H1 (cell line): ENCODE measurements around the gene LYZ. TPM values are rescaled to one million over a fixed set of nuclear protein-coding genes. Genes with fewer than 3 reads are reported as not detected.

Experiments used
- CTCF ChIA-PET: fragments of 300-600 bp; sonication (Branson Sonifier 250); formaldehyde crosslinking; loops from one replicate; lab custom pipeline; 2021; ENCODE audit not compliant: partially characterized antibody; lab: Charles Lee
- POLR2A ChIA-PET: fragments of 300-600 bp; sonication (Branson Sonifier 250); formaldehyde crosslinking; loops from one replicate; lab custom pipeline; 2021; ENCODE audit warnings: inconsistent platforms; ENCODE audit not compliant: partially characterized antibody; lab: Charles Lee
- DNase-seq, 2 experiments: peaks; one replicate each; pipeline versions ENCODE4 v3.0.0 to v3.0.0-alpha.2; 2010 to 2022; ENCODE audit warnings: low spot score in 2 of 2, low read depth in 1 of 2, mixed read lengths in 1 of 2
- FAIRE-seq: peaks from 2 replicates; lab custom pipeline; 2011; peaks lifted over from hg19 to GRCh38; lab: Jason Lieb, UNC
- H2AFZ ChIP-seq: 2 replicates; pipeline ENCODE4 v1.8.1; 2012; ENCODE audit warnings: low read length, inconsistent platforms
- H2AK5ac ChIP-seq: 2 replicates; pipeline ENCODE4 v1.6.1; 2013; ENCODE audit warnings: low read depth, low read length
- H2BK120ac ChIP-seq: replicated peaks from 2 replicates; pipeline ENCODE3; 2013; ENCODE audit warnings: low read depth, low read length, inconsistent platforms
- H2BK12ac ChIP-seq: 2 replicates; pipeline ENCODE4 v1.6.1; 2013; ENCODE audit warnings: low read depth, low read length
- H2BK15ac ChIP-seq: 2 replicates; pipeline ENCODE4 v1.6.1; 2013; ENCODE audit warnings: low read length
- H2BK20ac ChIP-seq: 2 replicates; pipeline ENCODE4 v1.6.1; 2013; ENCODE audit warnings: low read length
- H2BK5ac ChIP-seq: 2 replicates; pipeline ENCODE4 v1.6.1; 2013; ENCODE audit warnings: low read depth, low read length
- H3K14ac ChIP-seq: 2 replicates; pipeline ENCODE4 v1.6.1; 2013; ENCODE audit warnings: inconsistent platforms; ENCODE audit not compliant: insufficient read length
- H3K18ac ChIP-seq: 2 replicates; pipeline ENCODE4 v1.6.1; 2013; ENCODE audit warnings: low read length; ENCODE audit errors: extremely low read depth
- H3K23ac ChIP-seq: 2 replicates; pipeline ENCODE4 v1.6.1; 2013; ENCODE audit warnings: inconsistent platforms; ENCODE audit not compliant: insufficient read length
- H3K23me2 ChIP-seq: 2 replicates; pipeline ENCODE4 v1.6.1; 2013; ENCODE audit warnings: low read depth, low read length
- H3K27ac ChIP-seq: 2 replicates; pipeline ENCODE4 v1.6.1; 2011; ENCODE audit warnings: low read depth, low read length, inconsistent platforms
- H3K27me3 ChIP-seq, 4 experiments: replicated peaks in 1 of 4; 1 replicate in 1 of 4; 2 replicates in 3 of 4; pipeline versions ENCODE4 v1.6.1 to v1.8.1; 2011 to 2013; ENCODE audit warnings: low read length in 3 of 4, mild to moderate bottlenecking in 3 of 4, inconsistent platforms in 2 of 4, mixed read lengths in 2 of 4, moderate library complexity in 1 of 4; ENCODE audit not compliant: control insufficient read depth in 3 of 4, insufficient read depth in 3 of 4; ENCODE audit errors: extremely low read depth in 1 of 4
- H3K36me3 ChIP-seq, 4 experiments: 2 replicates each; pipeline versions ENCODE4 v1.6.1 to v1.8.1; 2011 to 2013; ENCODE audit warnings: mild to moderate bottlenecking in 4 of 4, low read length in 3 of 4, moderate library complexity in 2 of 4, control low read depth in 1 of 4, inconsistent platforms in 1 of 4; ENCODE audit not compliant: insufficient read depth in 4 of 4, control insufficient read depth in 2 of 4
- H3K4ac ChIP-seq: replicated peaks from 2 replicates; pipeline ENCODE3; 2013; ENCODE audit warnings: low read length, low read depth, mixed read lengths, inconsistent platforms; ENCODE audit not compliant: insufficient read length
- H3K4me1 ChIP-seq, 4 experiments: replicated peaks in 1 of 4; 1 replicate in 1 of 4; 2 replicates in 3 of 4; pipeline versions ENCODE4 v1.6.1 to v1.8.1; 2011 to 2013; ENCODE audit warnings: low read length in 3 of 4, inconsistent platforms in 2 of 4, mixed read lengths in 1 of 4; ENCODE audit not compliant: insufficient read depth in 4 of 4, control insufficient read depth in 3 of 4
- H3K4me2 ChIP-seq, 2 experiments: 2 replicates each; pipeline versions ENCODE4 v1.6.1 to v1.8.1; 2011 to 2013; ENCODE audit warnings: low read depth in 2 of 2, low read length in 2 of 2, control low read depth in 1 of 2, inconsistent platforms in 1 of 2, mild to moderate bottlenecking in 1 of 2; ENCODE audit not compliant: insufficient read depth in 1 of 2
- H3K4me3 ChIP-seq, 4 experiments: fragments of 200-600, 300-600 bp in 1 of 4; sonication (generic), shearing (Covaris generic), sonication (Bioruptor Twin) in 1 of 4; 2 replicates each; pipeline versions ENCODE4 v1.5.1 to v1.8.1; 2011 to 2016; ENCODE audit warnings: low read length in 4 of 4, low read depth in 3 of 4, control low read depth in 2 of 4, inconsistent platforms in 2 of 4, mild to moderate bottlenecking in 2 of 4, mixed read lengths in 1 of 4, moderate library complexity in 1 of 4; ENCODE audit not compliant: insufficient read depth in 2 of 4; ENCODE audit errors: extremely low read depth in 1 of 4
- H3K56ac ChIP-seq: replicated peaks from 2 replicates; pipeline ENCODE3; 2013; ENCODE audit warnings: low read depth, mild to moderate bottlenecking, mixed read lengths, low read length, inconsistent platforms; ENCODE audit not compliant: insufficient read length
- H3K79me1 ChIP-seq: 2 replicates; pipeline ENCODE4 v1.6.1; 2013; ENCODE audit warnings: low read depth, low read length, control low read depth
- H3K79me2 ChIP-seq, 2 experiments: 2 replicates each; pipeline versions ENCODE4 v1.6.1 to v1.8.1; 2012 to 2013; ENCODE audit warnings: low read length in 2 of 2, mild to moderate bottlenecking in 2 of 2, inconsistent platforms in 1 of 2; ENCODE audit not compliant: insufficient read depth in 2 of 2, control insufficient read depth in 1 of 2
- H3K9ac ChIP-seq, 4 experiments: replicated peaks in 1 of 4; 1 replicate in 1 of 4; 2 replicates in 3 of 4; pipeline versions ENCODE4 v1.6.1 to v1.8.1; 2011 to 2013; ENCODE audit warnings: low read depth in 3 of 4, low read length in 3 of 4, control low read depth in 2 of 4, mild to moderate bottlenecking in 2 of 4, moderate library complexity in 2 of 4, inconsistent platforms in 1 of 4; ENCODE audit errors: extremely low read depth in 1 of 4
- H3K9me3 ChIP-seq, 2 experiments: 2 replicates each; pipeline versions ENCODE4 v1.6.1 to v1.8.1; 2012 to 2013; ENCODE audit warnings: mild to moderate bottlenecking in 2 of 2, moderate library complexity in 2 of 2, control low read depth in 1 of 2, inconsistent platforms in 1 of 2, low read depth in 1 of 2, low read length in 1 of 2, mixed read lengths in 1 of 2; ENCODE audit not compliant: insufficient read depth in 2 of 2
- H4K20me1 ChIP-seq, 2 experiments: replicated peaks in 1 of 2; 2 replicates each; pipeline versions ENCODE3 to v1.8.1; 2011 to 2013; ENCODE audit warnings: inconsistent platforms in 2 of 2, low read length in 2 of 2, mild to moderate bottlenecking in 1 of 2; ENCODE audit not compliant: insufficient read depth in 2 of 2, control insufficient read depth in 1 of 2
- H4K5ac ChIP-seq: 2 replicates; pipeline ENCODE4 v1.6.1; 2013; ENCODE audit warnings: low read length, low read depth, mixed read lengths, inconsistent platforms; ENCODE audit not compliant: insufficient read length
- H4K8ac ChIP-seq: 2 replicates; pipeline ENCODE4 v1.8.0; 2013; ENCODE audit warnings: mild to moderate bottlenecking, moderate library complexity, low read length, inconsistent platforms; ENCODE audit not compliant: insufficient read depth; ENCODE audit errors: extremely low read depth
- H4K91ac ChIP-seq: replicated peaks from 2 replicates; pipeline ENCODE3; 2013; ENCODE audit warnings: low read length, mixed read lengths, inconsistent platforms; ENCODE audit not compliant: insufficient read length
- ASH2L ChIP-seq: fragments of 200-600, 300-600 bp; sonication (generic); IDR thresholded peaks from one replicate; pipeline ENCODE4 v1.7.1; 2017; ENCODE audit warnings: low read length
- CREB1 ChIP-seq: IDR thresholded peaks from 2 replicates; pipeline ENCODE4 v1.6.1; 2012; ENCODE audit warnings: inconsistent platforms
- EGR1 ChIP-seq: IDR thresholded peaks from 2 replicates; pipeline ENCODE4 v1.6.1; 2011; ENCODE audit warnings: low read depth, low read length, borderline replicate concordance
- EP300 ChIP-seq, 2 experiments: IDR thresholded peaks; 1 replicate in 1 of 2; 2 replicates in 1 of 2; pipeline ENCODE4 v1.6.1; 2011 to 2012; ENCODE audit warnings: low read depth in 2 of 2, low read length in 2 of 2, mild to moderate bottlenecking in 2 of 2, borderline replicate concordance in 1 of 2, inconsistent platforms in 1 of 2, moderate library complexity in 1 of 2
- FOSL1 ChIP-seq: IDR thresholded peaks from 2 replicates; pipeline ENCODE4 v1.6.1; 2011; ENCODE audit warnings: mild to moderate bottlenecking, low read depth, low read length, moderate library complexity; ENCODE audit not compliant: insufficient read depth
- KDM4A ChIP-seq: IDR thresholded peaks from one replicate; pipeline ENCODE4 v1.7.1; 2012; ENCODE audit warnings: low read depth, mild to moderate bottlenecking, moderate library complexity, low read length, inconsistent platforms; ENCODE audit not compliant: severe bottlenecking
- NANOG ChIP-seq: IDR thresholded peaks from 2 replicates; pipeline ENCODE4 v1.6.1; 2011; ENCODE audit warnings: low read length, low read depth, mild to moderate bottlenecking, inconsistent platforms; ENCODE audit not compliant: insufficient read depth, poor library complexity, severe bottlenecking
- NRF1 ChIP-seq: IDR thresholded peaks from 2 replicates; pipeline ENCODE4 v1.6.1; 2011; ENCODE audit warnings: mild to moderate bottlenecking, low read depth, low read length, improper control_type of control experiment
- PHF8 ChIP-seq: fragments of 200-600 bp; sonication (generic); conservative IDR thresholded peaks from 2 replicates; pipeline ENCODE4 v1.7.1; 2012; ENCODE audit warnings: low read depth, mild to moderate bottlenecking, inconsistent platforms, low read length, moderate library complexity
- SIN3A ChIP-seq, 2 experiments: IDR thresholded peaks in 1 of 2; conservative IDR thresholded peaks in 1 of 2; 2 replicates each; pipeline ENCODE4 v1.6.1; 2011 to 2012; ENCODE audit warnings: low read length in 2 of 2, improper control_type of control experiment in 1 of 2, low read depth in 1 of 2, mild to moderate bottlenecking in 1 of 2
- SRF ChIP-seq: IDR thresholded peaks from 2 replicates; pipeline ENCODE4 v1.6.1; 2011; ENCODE audit warnings: mild to moderate bottlenecking, low read depth, low read length, moderate library complexity
- SUZ12 ChIP-seq: fragments of 200-600 bp; sonication (generic); IDR thresholded peaks from 2 replicates; pipeline ENCODE4 v1.6.1; 2012; ENCODE audit warnings: mild to moderate bottlenecking, inconsistent platforms, low read length, moderate library complexity, mixed read lengths
- TBP ChIP-seq: IDR thresholded peaks from 2 replicates; pipeline ENCODE4 v1.6.1; 2011; ENCODE audit warnings: low read depth, low read length, improper control_type of control experiment
- WGBS, 2 experiments: shearing (Covaris generic) in 1 of 2; methylation state at CpG; one replicate each; pipeline versions ENCODE4 v1.1.6 to v1.1.7; 2013 to 2015; ENCODE audit warnings: low lambda C conversion rate in 2 of 2, mixed read lengths in 2 of 2, inconsistent platforms in 1 of 2, low coverage in 1 of 2, missing lambda C conversion rate in 1 of 2; ENCODE audit not compliant: insufficient replicate concordance in 2 of 2, insufficient coverage in 1 of 2, insufficient read length in 1 of 2; ENCODE audit errors: extremely low coverage in 1 of 2, missing lambda C conversion rate in 1 of 2; 5-methylcytosine and 5-hydroxymethylcytosine counted together
- polyA plus RNA-seq, 7 experiments: library from polyadenylated mRNA; depleted of rRNA in 3 of 7; stranded (reverse) in 5 of 7; unstranded in 2 of 7; fragments of >200 nt in 5 of 7; fragments of 200-250 nt in 2 of 7; gene quantifications; 1 replicate in 5 of 7; 2 replicates in 1 of 7; 4 replicates in 1 of 7; pipeline versions ENCODE4 v1.2.1 to v1.2.3, GENCODE V29; 2011 to 2013; ENCODE audit warnings: missing spikeins in 2 of 7, mixed read lengths in 2 of 7
- total RNA-seq: library from RNA; stranded (reverse); fragmentation: NEBNext Ultra II Directional; extraction: Animal tissue kit (Norgen Biotek cat#: 25700); gene quantifications from 2 replicates; pipeline ENCODE4 v1.2.1, GENCODE V29; 2021

Gene LYZ
- total and polyA plus RNA-seq, 2 of the 8 experiments (the other 6 are each of a cell fraction or from before 2014, with no cell fraction given) = not detected

- 94% methylated on average over 1 of the region's 1 CpG; no CpG with 5 or more reads in 1 of the 2 experiments for WGBS, 2 experiments
- Histone ChIP-seq H3K4ac (no peak overlapping the region), H4K91ac (no peak overlapping the region), H2BK12ac (no peak overlapping the region), H3K4me3 (no peak overlapping the region), H2AK5ac (no peak overlapping the region), H3K4me1 (peaks cover 0 to 4% (median 0%) of the 10 kb centered on the region in 4 experiments; a peak in 2 of 7 replicates), H2BK15ac (no peak overlapping the region), H3K56ac (no peak overlapping the region), H3K9ac (no peak overlapping the region), H3K27ac (no peak overlapping the region), H3K27me3 (no peaks in the 10 kb centered on the region), H3K79me2 (no peaks in the 10 kb centered on the region), H3K18ac (no peak overlapping the region), H3K9me3 (peaks cover 6 to 8% of the 10 kb centered on the region in 2 experiments; a peak in 2 of 4 replicates), H3K23me2 (no peaks in the 10 kb centered on the region), H3K14ac (no peak overlapping the region), H4K20me1 (no peaks in the 10 kb centered on the region), H2BK120ac (no peak overlapping the region), H4K8ac (no peak overlapping the region), H4K5ac (no peak overlapping the region), H3K23ac (no peak overlapping the region), H3K36me3 (no peaks in the 10 kb centered on the region), H2BK20ac (no peak overlapping the region), H3K79me1 (no peaks in the 10 kb centered on the region), H2AFZ (no peak overlapping the region), H3K4me2 (no peak overlapping the region), H2BK5ac (no peak overlapping the region)
- ChIA-PET POLR2A (no interaction called here), CTCF (interaction anchor here (1.0 to 2.7 kb wide), 3 partner anchors 10 to 68 kb away, joined by 3 to 11 read pairs (median 3); no protein-coding TSS in a partner anchor)
- no peak for FAIRE-seq
- DNase-seq = no peak
- TF ChIP-seq EP300 (IDR thresholded peaks at IDR 0.05; ENCODE audit: borderline replicate concordance in 1 of 2, low read depth in 2 of 2, low read length in 2 of 2) (no peak), FOSL1 (no peak), TBP (no peak), CREB1 (no peak), NANOG (no peak), SUZ12 (no peak), EGR1 (no peak), SIN3A (conservative IDR thresholded peaks at IDR 0.05 in 1 of 2, IDR thresholded peaks at IDR 0.05 in 1 of 2; ENCODE audit: low read depth in 1 of 2, low read length in 2 of 2) (no peak), ASH2L (no peak), SRF (no peak), KDM4A (no peak), NRF1 (no peak), PHF8 (no peak)
Measured at GRCh38 chr12:69321351-69321750, 26.8 kb upstream of the LYZ start.
